ENCODE results near the gene FLNB. TPM values are rescaled to one million over a fixed set of nuclear protein-coding genes. Genes with fewer than 3 reads are reported as not detected.

The FLNB gene
- total and polyA plus RNA-seq, 9 of the 15 experiments (the other 6 are each of a cell fraction or from before 2014, with no cell fraction given): 9.4 to 48.1 (median 25.6) TPM

Other genes with a start within 250 kb of the FLNB start
- gene DNASE1L3, start 202.6 kb downstream of the FLNB start, total RNA-seq (2014; rRNA removed): not detected in 2 replicates
- gene DNASE1L3, start 202.6 kb downstream of the FLNB start, total RNA-seq (2014; rRNA removed; fragmentation: Illumina TruSeq; extraction: Trizol): not detected in 2 replicates
- not detected in 2 replicates for gene DNASE1L3, start 202.6 kb downstream of the FLNB start, total RNA-seq (2015; rRNA removed; fragmentation: Illumina TruSeq; extraction: Trizol)
- gene DNASE1L3, start 202.6 kb downstream of the FLNB start, total RNA-seq (2021): not detected in 2 replicates
- gene DNASE1L3, start 202.6 kb downstream of the FLNB start, polyA plus RNA-seq (2011; rRNA removed): 0.06 TPM in 1 of 2 replicates, not detected in the other
- not detected in 2 replicates for gene DNASE1L3, start 202.6 kb downstream of the FLNB start, polyA plus RNA-seq (2014; fragmentation: Illumina TruSeq; extraction: Trizol)
- not detected for gene DNASE1L3, start 202.6 kb downstream of the FLNB start, polyA plus RNA-seq (2014; fragmentation: Nextera tagmentation; extraction: Ambion mirVana)
- gene DNASE1L3, start 202.6 kb downstream of the FLNB start, polyA plus RNA-seq (2014; rRNA removed): not detected in 2 replicates
- 2.1 and 3.7 TPM in 2 replicates for gene ABHD6, start 229.4 kb downstream of the FLNB start, total RNA-seq (2014; rRNA removed)
- 2.4 and 2.5 TPM in 2 replicates for gene ABHD6, start 229.4 kb downstream of the FLNB start, total RNA-seq (2014; rRNA removed; fragmentation: Illumina TruSeq; extraction: Trizol)
- gene ABHD6, start 229.4 kb downstream of the FLNB start, total RNA-seq (2015; rRNA removed; fragmentation: Illumina TruSeq; extraction: Trizol): 3.6 and 4.1 TPM in 2 replicates
- 2.9 and 3.2 TPM in 2 replicates for gene ABHD6, start 229.4 kb downstream of the FLNB start, total RNA-seq (2021)
- 3.6 and 4.1 TPM in 2 replicates for gene ABHD6, start 229.4 kb downstream of the FLNB start, polyA plus RNA-seq (2011; rRNA removed)
- 2.3 and 2.9 TPM in 2 replicates for gene ABHD6, start 229.4 kb downstream of the FLNB start, polyA plus RNA-seq (2014; fragmentation: Illumina TruSeq; extraction: Trizol)
- gene ABHD6, start 229.4 kb downstream of the FLNB start, polyA plus RNA-seq (2014; fragmentation: Nextera tagmentation; extraction: Ambion mirVana): under 1 TPM; 0.53 to 0.81 TPM
- 2.3 and 3.4 TPM in 2 replicates for gene ABHD6, start 229.4 kb downstream of the FLNB start, polyA plus RNA-seq (2014; rRNA removed)

All from K562 (cell line).